Neuron (in vitro differentiated cells): ENCODE measurements around the gene AREL1.

Source experiments
- H2AFZ ChIP-seq: one replicate; pipeline ENCODE4 v1.6.1; 2013; ENCODE audit warnings: low read depth, mild to moderate bottlenecking, inconsistent platforms, low read length, moderate library complexity
- H3K27me3 ChIP-seq: one replicate; pipeline ENCODE4 v1.6.1; 2013; ENCODE audit warnings: low read length; ENCODE audit not compliant: insufficient read depth
- H3K36me3 ChIP-seq: one replicate; pipeline ENCODE4 v1.6.1; 2013; ENCODE audit warnings: low read length; ENCODE audit not compliant: insufficient read depth
- H3K4me1 ChIP-seq: one replicate; pipeline ENCODE4 v1.6.1; 2013; ENCODE audit warnings: low read length; ENCODE audit not compliant: insufficient read depth
- H3K4me3 ChIP-seq: 2 replicates; pipeline ENCODE4 v1.5.1; 2013; ENCODE audit warnings: mild to moderate bottlenecking, low read length, moderate library complexity
- H3K9me3 ChIP-seq: one replicate; pipeline ENCODE4 v1.6.1; 2013; ENCODE audit warnings: low read length

Gene AREL1

DNA sequence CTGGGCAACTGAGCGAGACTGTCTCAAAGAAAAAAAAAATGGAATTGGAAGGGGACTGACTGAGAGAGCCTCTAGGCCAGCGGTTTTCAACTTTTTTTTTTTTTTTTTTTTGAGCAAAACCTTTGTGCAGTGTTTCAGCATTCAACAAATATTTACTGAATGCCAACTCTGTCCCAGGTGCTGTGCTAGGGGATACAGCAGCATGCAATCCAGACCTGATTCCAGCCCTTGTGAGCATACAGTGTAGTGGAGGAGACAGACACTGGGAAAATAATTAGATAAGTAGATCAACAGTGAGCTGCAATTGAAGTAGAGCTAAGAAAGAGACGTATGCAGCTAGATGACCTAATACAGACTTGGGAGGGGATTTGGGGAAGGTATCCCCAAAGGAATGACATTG is 77.0 kb downstream of the AREL1 start:
- Histone ChIP-seq H3K27me3 (peaks cover 3% of the 10 kb centered on the region), H2AFZ (no peak overlapping the region), H3K36me3 (no peaks in the 10 kb centered on the region), H3K4me1 (peaks cover 15% of the 10 kb centered on the region), H3K9me3 (no peaks in the 10 kb centered on the region), H3K4me3 (no peak overlapping the region)

DNA sequence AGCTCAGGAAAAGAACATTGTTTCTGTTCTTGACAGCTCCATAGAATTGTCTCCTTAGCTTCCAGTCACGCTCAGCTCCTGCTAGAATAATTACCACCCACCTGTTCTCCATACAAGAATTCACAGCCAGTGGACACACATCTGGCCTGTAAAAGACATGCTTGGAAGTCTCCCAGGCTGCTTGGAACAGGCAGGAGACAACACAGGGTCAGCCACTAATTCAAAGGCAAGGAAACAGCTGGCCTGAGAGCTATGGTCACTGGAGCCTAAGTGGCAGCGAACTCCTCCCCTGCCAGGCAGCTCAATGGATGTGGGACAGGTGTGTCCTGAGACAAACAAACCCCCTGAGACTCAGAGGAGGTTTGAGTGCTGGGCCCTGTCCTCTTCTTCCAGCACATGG is 77.9 kb downstream of the AREL1 start:
- H3K36me3 ChIP-seq: no peaks in the 10 kb centered on the region
- no peaks in the 10 kb centered on the region for H3K9me3 ChIP-seq
- H2AFZ ChIP-seq: no peak overlapping the region
- peaks cover 8% of the 10 kb centered on the region for H3K27me3 ChIP-seq
- peaks cover 15% of the 10 kb centered on the region for H3K4me1 ChIP-seq
- no peak overlapping the region for H3K4me3 ChIP-seq

DNA sequence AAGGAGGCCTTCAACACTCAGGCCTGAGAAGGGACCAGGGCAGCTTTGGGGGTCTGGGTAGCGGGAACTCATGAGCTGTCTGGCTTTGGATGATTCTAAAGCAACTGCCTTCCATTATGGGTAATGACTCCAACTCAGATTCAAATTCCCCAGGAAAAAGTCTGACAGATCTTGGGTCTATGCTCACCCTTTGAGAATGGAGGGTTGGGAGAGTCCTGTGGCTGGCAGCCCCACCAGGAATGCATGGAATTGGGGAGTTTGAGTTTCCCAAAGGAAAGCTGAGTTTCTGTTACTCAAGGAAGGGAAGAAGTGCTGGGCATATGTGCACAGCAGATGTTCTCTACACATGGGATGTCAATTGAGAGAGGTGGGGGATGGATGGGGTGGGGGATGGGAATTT is 78.4 kb downstream of the AREL1 start:
- H3K4me3 ChIP-seq: no peak overlapping the region
- H3K4me1 ChIP-seq: peaks cover 15% of the 10 kb centered on the region
- no peaks in the 10 kb centered on the region for H3K9me3 ChIP-seq
- H3K36me3 ChIP-seq: no peaks in the 10 kb centered on the region
- peaks cover 8% of the 10 kb centered on the region for H3K27me3 ChIP-seq
- no peak overlapping the region for H2AFZ ChIP-seq

GRCh38 chr14:74630881-74631690 is 81.8 kb downstream of the AREL1 start:
- Histone ChIP-seq H3K4me3 (no peak overlapping the region), H3K9me3 (no peaks in the 10 kb centered on the region), H2AFZ (no peak overlapping the region), H3K36me3 (no peaks in the 10 kb centered on the region), H3K4me1 (peaks cover 3% of the 10 kb centered on the region), H3K27me3 (peaks cover 10% of the 10 kb centered on the region)

DNA sequence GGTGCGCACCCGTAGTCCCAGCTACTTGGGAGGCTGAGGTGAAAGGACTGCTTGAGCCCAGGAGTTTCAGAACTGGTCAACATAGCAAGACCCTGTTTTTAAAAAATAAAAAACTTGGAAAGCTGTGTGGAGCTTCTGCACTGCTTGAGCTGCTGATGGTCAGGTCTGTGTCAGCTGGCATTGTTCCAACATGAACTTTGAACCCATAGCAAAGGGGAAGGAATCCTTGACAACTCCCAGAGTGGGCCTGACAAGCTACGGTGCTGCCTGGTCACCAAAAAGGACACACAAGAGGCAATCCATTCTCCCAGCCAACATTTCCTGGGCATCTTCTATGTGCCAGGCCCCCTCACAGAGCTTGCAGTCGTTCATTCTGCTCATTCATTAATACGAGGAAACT is 84.5 kb downstream of the AREL1 start:
- Histone ChIP-seq H3K4me3 (no peak overlapping the region), H3K4me1 (no peaks in the 10 kb centered on the region), H3K36me3 (no peaks in the 10 kb centered on the region), H3K27me3 (peaks cover 10% of the 10 kb centered on the region), H3K9me3 (no peaks in the 10 kb centered on the region), H2AFZ (no peak overlapping the region)

GRCh38 chr14:74627076-74627475 is 85.8 kb downstream of the AREL1 start:
- peaks cover 10% of the 10 kb centered on the region for H3K27me3 ChIP-seq
- no peaks in the 10 kb centered on the region for H3K36me3 ChIP-seq
- H2AFZ ChIP-seq: no peak overlapping the region
- H3K4me1 ChIP-seq: no peaks in the 10 kb centered on the region
- no peak overlapping the region for H3K4me3 ChIP-seq
- no peaks in the 10 kb centered on the region for H3K9me3 ChIP-seq

GRCh38 chr14:74622257-74622656 is 90.6 kb downstream of the AREL1 start:
- H3K4me3 ChIP-seq: no peak overlapping the region
- peaks cover 12% of the 10 kb centered on the region for H3K27me3 ChIP-seq
- no peak overlapping the region for H2AFZ ChIP-seq
- no peaks in the 10 kb centered on the region for H3K9me3 ChIP-seq
- H3K4me1 ChIP-seq: no peaks in the 10 kb centered on the region
- H3K36me3 ChIP-seq: no peaks in the 10 kb centered on the region

- Histone ChIP-seq H2AFZ (no peak overlapping the region), H3K4me3 (no peak overlapping the region), H3K4me1 (no peaks in the 10 kb centered on the region), H3K9me3 (no peaks in the 10 kb centered on the region), H3K36me3 (no peaks in the 10 kb centered on the region), H3K27me3 (peaks cover 15% of the 10 kb centered on the region)
Measured at GRCh38 chr14:74621556-74621955, 91.3 kb downstream of the AREL1 start.

DNA sequence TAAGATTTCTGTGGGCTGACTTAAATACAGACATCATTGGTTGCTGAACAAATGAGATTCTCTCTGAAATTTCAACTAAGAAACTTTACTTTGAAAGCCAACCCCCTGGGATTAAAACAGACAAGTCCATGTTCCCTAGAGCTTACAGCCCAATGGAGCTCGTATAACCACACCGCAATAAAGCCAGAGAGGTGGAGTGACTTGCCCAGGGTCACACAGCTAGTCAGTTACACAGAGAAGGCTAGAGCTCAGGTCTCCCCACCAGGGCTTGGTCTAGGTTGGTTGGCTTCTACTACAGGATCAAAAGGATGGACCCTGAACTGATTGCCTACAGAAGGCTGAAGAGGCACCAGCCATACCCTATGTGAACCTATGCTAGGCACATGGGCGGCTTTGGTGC is 92.0 kb downstream of the AREL1 start:
- H2AFZ ChIP-seq: no peak overlapping the region
- H3K4me1 ChIP-seq: no peaks in the 10 kb centered on the region
- no peaks in the 10 kb centered on the region for H3K36me3 ChIP-seq
- no peaks in the 10 kb centered on the region for H3K9me3 ChIP-seq
- peaks cover 15% of the 10 kb centered on the region for H3K27me3 ChIP-seq
- no peak overlapping the region for H3K4me3 ChIP-seq

DNA sequence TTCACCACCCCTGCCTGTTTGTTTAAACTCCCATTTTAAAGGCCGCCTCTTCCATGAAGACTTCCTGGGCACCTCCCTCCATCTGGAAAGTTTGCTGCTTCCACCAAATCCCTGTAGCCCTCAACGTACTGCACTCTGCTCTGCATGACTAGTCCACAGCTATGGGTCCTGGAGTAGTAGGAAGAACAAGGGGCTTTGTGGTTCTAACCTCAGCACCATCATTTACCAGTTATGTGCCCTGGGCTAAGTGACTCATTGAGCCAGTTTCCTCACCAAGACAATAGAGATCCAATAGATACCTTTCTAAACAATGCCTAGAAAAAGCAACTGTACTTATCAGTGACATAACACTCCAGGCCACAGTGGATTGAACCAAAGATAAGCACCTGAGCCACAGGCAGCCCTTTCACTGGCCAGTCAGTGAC is 92.4 kb downstream of the AREL1 start:
- Histone ChIP-seq H3K36me3 (no peaks in the 10 kb centered on the region), H3K9me3 (no peaks in the 10 kb centered on the region), H2AFZ (no peak overlapping the region), H3K4me1 (no peaks in the 10 kb centered on the region), H3K27me3 (peaks cover 15% of the 10 kb centered on the region), H3K4me3 (no peak overlapping the region)

- H3K9me3 ChIP-seq: no peaks in the 10 kb centered on the region
- H2AFZ ChIP-seq: no peak overlapping the region
- no peaks in the 10 kb centered on the region for H3K4me1 ChIP-seq
- H3K27me3 ChIP-seq: peaks cover 15% of the 10 kb centered on the region
- no peaks in the 10 kb centered on the region for H3K36me3 ChIP-seq
- H3K4me3 ChIP-seq: no peak overlapping the region
Measured at GRCh38 chr14:74619672-74620131, 93.2 kb downstream of the AREL1 start.

- peaks cover 16% of the 10 kb centered on the region for H3K27me3 ChIP-seq
- H3K4me1 ChIP-seq: no peaks in the 10 kb centered on the region
- H3K9me3 ChIP-seq: no peaks in the 10 kb centered on the region
- no peak overlapping the region for H2AFZ ChIP-seq
- H3K4me3 ChIP-seq: no peak overlapping the region
- no peaks in the 10 kb centered on the region for H3K36me3 ChIP-seq
Measured at GRCh38 chr14:74618078-74618952, 94.6 kb downstream of the AREL1 start.

DNA sequence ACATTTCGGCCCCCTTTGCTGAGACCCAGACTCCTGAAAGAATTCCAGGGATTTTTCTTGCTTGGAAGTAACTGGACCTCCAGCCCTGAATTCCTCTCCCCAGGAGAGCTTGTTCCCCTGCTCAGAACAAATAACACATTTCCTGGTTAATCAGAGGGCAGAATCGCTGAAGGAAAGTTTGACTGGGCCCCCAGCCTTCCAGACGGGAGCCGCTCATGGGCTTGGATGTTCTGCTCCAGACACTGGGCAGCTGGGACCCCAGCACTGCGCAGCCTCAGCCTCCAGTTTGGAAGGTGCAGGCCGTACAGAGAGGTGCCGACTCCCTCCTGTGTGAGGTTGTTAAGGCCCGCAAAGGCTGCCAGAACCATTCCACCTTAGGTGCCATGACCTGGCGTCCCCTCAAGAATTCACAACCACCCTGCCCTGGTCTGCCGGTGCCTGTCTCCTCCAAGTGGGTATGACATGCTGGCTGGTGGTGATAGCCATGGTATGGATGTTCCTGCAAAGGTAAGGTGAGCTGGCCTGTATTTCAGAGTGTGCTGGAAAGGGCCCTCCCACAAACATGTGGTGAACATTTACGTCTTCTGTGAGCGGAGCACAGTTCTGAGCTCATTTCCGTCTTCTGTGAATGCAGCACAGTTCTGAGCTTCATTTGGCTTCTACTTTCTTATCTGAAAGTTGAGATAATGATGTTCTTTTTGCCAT is 95.7 kb downstream of the AREL1 start:
- Histone ChIP-seq H3K4me3 (no peak overlapping the region), H3K4me1 (no peaks in the 10 kb centered on the region), H3K27me3 (peaks cover 17% of the 10 kb centered on the region), H3K36me3 (no peaks in the 10 kb centered on the region), H2AFZ (no peak overlapping the region), H3K9me3 (no peaks in the 10 kb centered on the region)
